CD14-positive monocyte (primary cell): ENCODE data around the gene OR51S1. TPM values are rescaled to one million over a fixed set of nuclear protein-coding genes. Genes with fewer than 3 reads are reported as not detected.

ENCODE experiments used
- DNase-seq, 3 donors: peaks; one replicate each; pipeline ENCODE4 v3.0.0-alpha.2; 2011 to 2022
- H2AFZ ChIP-seq: 2 replicates; pipeline ENCODE4 v1.6.0; 2012; ENCODE audit warnings: mild to moderate bottlenecking, low read depth, low read length, inconsistent platforms; ENCODE audit not compliant: insufficient read depth, poor library complexity, severe bottlenecking
- H3K27ac ChIP-seq, 2 donors: 1 replicate in 1 of 2; 2 replicates in 1 of 2; pipeline ENCODE4 v1.5.1; 2012 to 2013; ENCODE audit warnings: low read length in 2 of 2, control low read depth in 1 of 2, inconsistent platforms in 1 of 2, low read depth in 1 of 2, mild to moderate bottlenecking in 1 of 2
- H3K27me3 ChIP-seq, 2 donors: one replicate each; pipeline versions ENCODE4 v1.6.0 to v1.6.1; 2011 to 2013; ENCODE audit warnings: low read length in 2 of 2; ENCODE audit not compliant: control insufficient read depth in 2 of 2, insufficient read depth in 2 of 2
- H3K36me3 ChIP-seq, 2 donors: replicated peaks in 1 of 2; 1 replicate in 1 of 2; 2 replicates in 1 of 2; pipeline versions ENCODE4 v1.5.1 to v1.6.1; 2012 to 2013; ENCODE audit warnings: low read length in 2 of 2, control low read depth in 1 of 2, inconsistent platforms in 1 of 2, mild to moderate bottlenecking in 1 of 2; ENCODE audit not compliant: insufficient read depth in 2 of 2, control insufficient read depth in 1 of 2
- H3K4me1 ChIP-seq, 2 donors: 1 replicate in 1 of 2; 2 replicates in 1 of 2; pipeline versions ENCODE4 v1.5.1 to v1.6.1; 2012 to 2013; ENCODE audit warnings: low read length in 2 of 2, control low read depth in 1 of 2, inconsistent platforms in 1 of 2, mild to moderate bottlenecking in 1 of 2, moderate library complexity in 1 of 2; ENCODE audit not compliant: insufficient read depth in 2 of 2, control insufficient read depth in 1 of 2
- H3K4me2 ChIP-seq: replicated peaks from 2 replicates; pipeline ENCODE3; 2012; ENCODE audit warnings: low read length, moderate library complexity, mild to moderate bottlenecking; ENCODE audit not compliant: poor library complexity, severe bottlenecking; ENCODE audit errors: extremely low read depth
- H3K4me3 ChIP-seq, 3 experiments: fragments of 200-600 bp in 1 of 3; sonication (generic) in 1 of 3; replicated peaks in 1 of 3; 1 replicate in 2 of 3; 2 replicates in 1 of 3; pipeline ENCODE4 v1.5.1; 2011 to 2013; ENCODE audit warnings: low read length in 3 of 3, mild to moderate bottlenecking in 3 of 3, control low read depth in 2 of 3, low read depth in 2 of 3, inconsistent platforms in 1 of 3, moderate library complexity in 1 of 3
- H3K79me2 ChIP-seq: 2 replicates; pipeline ENCODE4 v1.6.0; 2012; ENCODE audit warnings: mild to moderate bottlenecking, control low read depth, inconsistent platforms, low read length, moderate library complexity; ENCODE audit not compliant: insufficient read depth
- H3K9ac ChIP-seq: 2 replicates; pipeline ENCODE4 v1.6.0; 2017; ENCODE audit warnings: low read length, mild to moderate bottlenecking; ENCODE audit not compliant: insufficient read depth, poor library complexity, severe bottlenecking
- H3K9me3 ChIP-seq, 2 donors: replicated peaks in 1 of 2; 1 replicate in 1 of 2; 2 replicates in 1 of 2; pipeline versions ENCODE4 v1.5.1 to v1.6.1; 2012 to 2013; ENCODE audit warnings: low read length in 2 of 2, control low read depth in 1 of 2; ENCODE audit not compliant: control insufficient read depth in 1 of 2, insufficient read depth in 1 of 2
- H4K20me1 ChIP-seq: 2 replicates; pipeline ENCODE4 v1.6.0; 2012; ENCODE audit warnings: mild to moderate bottlenecking, low read length, control low read depth, moderate library complexity; ENCODE audit not compliant: insufficient read depth
- H3K27ac Mint-ChIP-seq, 7 donors: one replicate each; pipeline ENCODE4 v1.8.0; 2020; ENCODE audit warnings: mild to moderate bottlenecking in 7 of 7, mixed read lengths in 7 of 7, moderate library complexity in 6 of 7, inconsistent platforms in 2 of 7
- H3K27me3 Mint-ChIP-seq, 3 donors: one replicate each; pipeline ENCODE4 v1.8.0; 2021 to 2022; ENCODE audit warnings: low read depth in 3 of 3, mild to moderate bottlenecking in 3 of 3, mixed read lengths in 3 of 3, moderate library complexity in 3 of 3, inconsistent platforms in 1 of 3
- H3K36me3 Mint-ChIP-seq, 2 donors: one replicate each; pipeline ENCODE4 v1.8.0; 2020; ENCODE audit warnings: mixed read lengths in 2 of 2, inconsistent platforms in 1 of 2, mild to moderate bottlenecking in 1 of 2
- H3K4me1 Mint-ChIP-seq: one replicate; pipeline ENCODE4 v1.8.0; 2020; ENCODE audit warnings: mild to moderate bottlenecking, mixed read lengths
- H3K4me3 Mint-ChIP-seq, 2 donors: one replicate each; pipeline ENCODE4 v1.8.0; 2020; ENCODE audit warnings: mild to moderate bottlenecking in 2 of 2, mixed read lengths in 2 of 2, moderate library complexity in 1 of 2
- H3K9me3 Mint-ChIP-seq, 7 donors: one replicate each; pipeline ENCODE4 v1.8.0; 2020 to 2022; ENCODE audit warnings: mixed read lengths in 7 of 7, mild to moderate bottlenecking in 6 of 7, moderate library complexity in 6 of 7, inconsistent platforms in 2 of 7
- CTCF ChIP-seq: fragments of 200-600 bp; IDR thresholded peaks from one replicate; pipeline ENCODE4 v1.8.0; 2022; ENCODE audit warnings: antibody characterized with exemption, mild to moderate bottlenecking
- WGBS: methylation state at CpG from one replicate; pipeline ENCODE4 v1.1.5; 2013; ENCODE audit warnings: missing lambda C conversion rate; ENCODE audit not compliant: insufficient coverage; 5-methylcytosine and 5-hydroxymethylcytosine counted together
- intact Hi-C, 2 donors: fragments of 100-400 bp; cut with micrococcal nuclease; formaldehyde crosslinking; loops; one replicate each; pipeline versions ENCODE4 v1.15.0 to v1.15.1; 2023
- polyA plus RNA-seq, 3 donors: library from polyadenylated mRNA; depleted of rRNA in 1 of 3; unstranded in 2 of 3; stranded (reverse) in 1 of 3; fragments of 300-500 nt in 2 of 3; fragments of >200 nt in 1 of 3; fragmentation: Illumina TruSeq in 2 of 3; gene quantifications; 1 replicate in 2 of 3; 2 replicates in 1 of 3; pipeline ENCODE4 v1.2.3, GENCODE V29; 2012 to 2021

Gene OR51S1
- polyA plus RNA-seq, 3 donors: not detected

GRCh38 chr11:4851033-4851432 is 2.0 kb upstream of the OR51S1 start:
- Histone ChIP-seq H3K9me3 (no peaks in the 10 kb centered on the region), H2AFZ (no peak overlapping the region), H3K27ac (no peak overlapping the region), H3K4me2 (no peak overlapping the region), H3K27me3 (no peaks in the 10 kb centered on the region), H3K4me1 (no peaks in the 10 kb centered on the region), H4K20me1 (no peaks in the 10 kb centered on the region), H3K4me3 (no peak overlapping the region), H3K36me3 (no peaks in the 10 kb centered on the region), H3K9ac (no peak overlapping the region), H3K79me2 (no peaks in the 10 kb centered on the region)
- H3K36me3 Mint-ChIP-seq: no peaks in the 10 kb centered on the region
- no peak overlapping the region for H3K27ac Mint-ChIP-seq
- peaks cover 0 to 2% (median 2%) of the 10 kb centered on the region in 3 donors for H3K27me3 Mint-ChIP-seq
- no peak for DNase-seq
- 17% methylated on average over 2 of the region's 4 CpGs for WGBS
- peaks cover 0 to 4% (median 1%) of the 10 kb centered on the region in 7 donors for H3K9me3 Mint-ChIP-seq
- TF ChIP-seq CTCF: no peak
- intact Hi-C loops: no loop called here
- H3K4me3 Mint-ChIP-seq: no peak overlapping the region
- no peaks in the 10 kb centered on the region for H3K4me1 Mint-ChIP-seq

GRCh38 chr11:4839851-4840549 is 9.0 kb downstream of the OR51S1 start:
- WGBS: 80% methylated on average over 2 of the region's 2 CpGs
- no peak overlapping the region for H3K9ac ChIP-seq
- no peak overlapping the region for H2AFZ ChIP-seq
- no peak for DNase-seq
- no peaks in the 10 kb centered on the region for H3K36me3 ChIP-seq
- no peaks in the 10 kb centered on the region for H3K4me1 Mint-ChIP-seq
- peaks cover 2 to 6% (median 4%) of the 10 kb centered on the region in 7 donors for H3K9me3 Mint-ChIP-seq
- H3K4me3 ChIP-seq: no peak overlapping the region
- intact Hi-C loops: no loop called here
- no peaks in the 10 kb centered on the region for H3K79me2 ChIP-seq
- H3K4me3 Mint-ChIP-seq: no peak overlapping the region
- peaks cover 0 to 2% (median 0%) of the 10 kb centered on the region in 3 donors for H3K27me3 Mint-ChIP-seq
- no peaks in the 10 kb centered on the region for H4K20me1 ChIP-seq
- peaks cover 0 to 7% of the 10 kb centered on the region in 2 donors for H3K9me3 ChIP-seq
- no peaks in the 10 kb centered on the region for H3K36me3 Mint-ChIP-seq
- H3K4me1 ChIP-seq: no peaks in the 10 kb centered on the region
- H3K27ac Mint-ChIP-seq: no peak overlapping the region
- no peak overlapping the region for H3K4me2 ChIP-seq
- no peak overlapping the region for H3K27ac ChIP-seq
- H3K27me3 ChIP-seq: no peaks in the 10 kb centered on the region
- TF ChIP-seq CTCF: no peak
